ENCODE measurements around the gene ORM1. TPM values are rescaled to one million over a fixed set of nuclear protein-coding genes. Genes with fewer than 3 reads are reported as not detected.
A peak's percentile ranks its signal among the peaks of the same experiment; 100 is the strongest.

ORM1 gene
- total RNA-seq, 2 experiments from 2014 or later = not detected

- ATAC-seq = no peak
- POLR2A ChIA-PET = no interaction called here
These were observed 34.5 kb upstream of the ORM1 start for GRCh38 chr9:114288193-114289091.

GRCh38 chr9:114289106-114289505 lies 33.8 kb upstream of the ORM1 start:
- DNase-seq = no peak
- Mint-ChIP-seq H3K36me3 (ENCODE audit: low read depth) (no peaks in the 10 kb centered on the region), H3K9me3 (ENCODE audit: low read depth) (no peaks in the 10 kb centered on the region), H3K4me1 (no peaks in the 10 kb centered on the region), H3K27me3 (peaks cover 2% of the 10 kb centered on the region), H3K4me3 (no peak overlapping the region), H3K27ac (no peak overlapping the region)
- intact Hi-C loops (cut with DNase I, micrococcal nuclease) = loop anchor here in 1 of 2 experiments (5.0 kb wide), 2 partner anchors 132 to 182 kb away; partner anchors contain the start of gene COL27A1
- no peak for ATAC-seq
- ChIA-PET POLR2A (no interaction called here), CTCF (interaction anchor here (0.9 to 6.9 kb wide), 3 partner anchors 9 to 207 kb away, joined by 3 to 45 read pairs (median 4); no protein-coding TSS in a partner anchor)

More at GRCh38 chr9:114288193-114289091, 34.5 kb upstream of the ORM1 start:
- intact Hi-C loops (cut with DNase I, micrococcal nuclease) = loop anchor here in 1 of 2 experiments (5.0 kb wide), 2 partner anchors 131 to 181 kb away; partner anchors contain the start of gene COL27A1
- H3K27ac Mint-ChIP-seq = no peak overlapping the region
- CTCF ChIA-PET = interaction anchor here (0.6 to 0.9 kb wide), 3 partner anchors 9 to 206 kb away, joined by 3 read pairs; no protein-coding TSS in a partner anchor
- no peak overlapping the region for H3K4me3 Mint-ChIP-seq
- H3K36me3 Mint-ChIP-seq (ENCODE audit: low read depth) = no peaks in the 10 kb centered on the region
- no peaks in the 10 kb centered on the region for H3K4me1 Mint-ChIP-seq
- DNase-seq = peak; percentile 3
- no peaks in the 10 kb centered on the region for H3K9me3 Mint-ChIP-seq (ENCODE audit: low read depth)
- H3K27me3 Mint-ChIP-seq = peaks cover 2% of the 10 kb centered on the region

GRCh38 chr9:114289571-114290481 lies 33.1 kb upstream of the ORM1 start:
- Mint-ChIP-seq H3K36me3 (ENCODE audit: low read depth) (peaks cover 4% of the 10 kb centered on the region), H3K27me3 (peaks cover 2% of the 10 kb centered on the region), H3K9me3 (ENCODE audit: low read depth) (peaks cover 4% of the 10 kb centered on the region), H3K27ac (no peak overlapping the region), H3K4me3 (no peak overlapping the region), H3K4me1 (no peaks in the 10 kb centered on the region)
- ChIA-PET CTCF (interaction anchor here (0.5 to 6.9 kb wide), 11 partner anchors 9 to 363 kb away, joined by 3 to 45 read pairs (median 5); partner anchors contain the start of gene COL27A1), POLR2A (no interaction called here)
- DNase-seq (no peak), ATAC-seq (no peak)
- intact Hi-C loops (cut with DNase I, micrococcal nuclease) = loop anchor here in 1 of 2 experiments (5.0 kb wide), 2 partner anchors 133 to 183 kb away; partner anchors contain the start of gene COL27A1

DNA sequence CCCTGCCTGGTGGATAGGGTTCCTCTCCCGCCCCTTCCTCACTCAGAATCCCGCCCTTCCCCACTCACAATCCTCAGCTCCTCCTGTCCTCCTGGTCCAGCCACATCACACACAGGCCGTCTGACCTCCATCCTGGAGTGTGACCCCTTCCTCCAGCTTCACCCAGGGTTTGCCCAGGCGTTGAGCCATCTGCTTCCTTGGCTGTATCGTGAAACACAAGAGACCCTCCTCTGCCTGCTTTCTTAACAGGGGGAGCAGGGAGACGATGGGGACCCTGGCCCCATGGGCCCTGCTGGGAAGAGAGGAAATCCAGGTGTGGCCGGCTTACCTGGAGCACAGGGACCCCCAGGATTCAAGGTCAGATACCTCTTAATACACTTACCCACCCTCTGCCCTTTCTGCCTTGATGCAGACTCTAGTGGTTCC lies 32.3 kb upstream of the ORM1 start:
- H3K27me3 Mint-ChIP-seq = peaks cover 2% of the 10 kb centered on the region
- H3K27ac Mint-ChIP-seq = no peak overlapping the region
- H3K4me3 Mint-ChIP-seq = no peak overlapping the region
- intact Hi-C loops (cut with DNase I, micrococcal nuclease) = no loop called here
- DNase-seq = no peak
- POLR2A ChIA-PET = no interaction called here
- H3K4me1 Mint-ChIP-seq = no peaks in the 10 kb centered on the region
- CTCF ChIA-PET = interaction anchor here (0.5 to 6.9 kb wide), 30 partner anchors 8 to 640 kb away, joined by 3 to 45 read pairs (median 3); partner anchors contain the start of genes AMBP and COL27A1
- peaks cover 9% of the 10 kb centered on the region for H3K36me3 Mint-ChIP-seq (ENCODE audit: low read depth)
- H3K9me3 Mint-ChIP-seq (ENCODE audit: low read depth) = peaks cover 10% of the 10 kb centered on the region
- peak; percentile 19 for ATAC-seq

DNA sequence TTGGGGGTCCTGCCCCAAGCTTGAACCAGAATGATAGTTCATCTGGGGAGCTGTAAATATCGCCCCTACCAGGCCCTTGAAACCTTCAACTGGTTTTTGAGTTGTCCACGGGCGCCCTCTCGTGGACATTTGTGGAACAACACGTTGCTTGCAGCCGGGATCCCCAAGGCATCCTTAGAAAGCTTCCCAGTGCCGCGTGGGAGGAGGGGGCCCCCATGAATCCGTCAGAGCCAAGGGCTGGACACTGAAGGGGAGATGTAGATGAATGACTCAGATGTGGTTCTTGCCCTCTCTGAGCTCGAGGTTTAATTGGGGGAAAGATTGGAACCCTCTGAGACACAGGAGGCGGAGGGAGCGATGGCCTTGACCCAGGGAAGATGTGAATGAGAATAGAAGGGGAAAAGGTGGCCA lies 31.8 kb upstream of the ORM1 start:
- no peaks in the 10 kb centered on the region for H3K4me1 Mint-ChIP-seq
- no peak overlapping the region for H3K4me3 Mint-ChIP-seq
- POLR2A ChIA-PET = no interaction called here
- CTCF ChIA-PET = interaction anchor here (0.6 to 6.9 kb wide), 36 partner anchors 9 to 753 kb away, joined by 3 to 45 read pairs (median 3); partner anchors contain the start of genes AMBP and COL27A1
- intact Hi-C loops (cut with DNase I, micrococcal nuclease) = loop anchor here in 1 of 2 experiments (1.0 kb wide), 3 partner anchors 136 to 209 kb away; partner anchors contain the start of gene COL27A1
- DNase-seq (peak; percentile 83), ATAC-seq (peak; percentile 42)
- H3K27ac Mint-ChIP-seq = no peak overlapping the region
- peaks cover 12% of the 10 kb centered on the region for H3K36me3 Mint-ChIP-seq (ENCODE audit: low read depth)
- H3K27me3 Mint-ChIP-seq = peaks cover 2% of the 10 kb centered on the region
- H3K9me3 Mint-ChIP-seq (ENCODE audit: low read depth) = peaks cover 14% of the 10 kb centered on the region

- H3K4me3 Mint-ChIP-seq = no peak overlapping the region
- no peak for ATAC-seq
- no peak for DNase-seq
- H3K36me3 Mint-ChIP-seq (ENCODE audit: low read depth) = peaks cover 12% of the 10 kb centered on the region
- intact Hi-C loops (cut with DNase I, micrococcal nuclease) = loop anchor here in 1 of 2 experiments (1.0 kb wide), 3 partner anchors 137 to 210 kb away; partner anchors contain the start of gene COL27A1
- no peak overlapping the region for H3K27ac Mint-ChIP-seq
- peaks cover 14% of the 10 kb centered on the region for H3K9me3 Mint-ChIP-seq (ENCODE audit: low read depth)
- CTCF ChIA-PET = interaction anchor here (0.7 to 6.9 kb wide), 15 partner anchors 19 to 361 kb away, joined by 3 to 45 read pairs (median 5); partner anchors contain the start of genes AMBP and COL27A1
- no peaks in the 10 kb centered on the region for H3K4me1 Mint-ChIP-seq
- H3K27me3 Mint-ChIP-seq = peaks cover 2% of the 10 kb centered on the region
- POLR2A ChIA-PET = no interaction called here
These were observed 30.9 kb upstream of the ORM1 start for GRCh38 chr9:114291886-114292590.

GRCh38 chr9:114294664-114295063 lies 28.2 kb upstream of the ORM1 start:
- H3K4me3 Mint-ChIP-seq = no peak overlapping the region
- peaks cover 2% of the 10 kb centered on the region for H3K27me3 Mint-ChIP-seq
- peaks cover 14% of the 10 kb centered on the region for H3K9me3 Mint-ChIP-seq (ENCODE audit: low read depth)
- H3K4me1 Mint-ChIP-seq = no peaks in the 10 kb centered on the region
- CTCF ChIA-PET = interaction anchor here (0.6 to 6.9 kb wide), 5 partner anchors 136 to 720 kb away, joined by 3 to 45 read pairs (median 3); partner anchors contain the start of gene COL27A1
- peaks cover 12% of the 10 kb centered on the region for H3K36me3 Mint-ChIP-seq (ENCODE audit: low read depth)
- no peak overlapping the region for H3K27ac Mint-ChIP-seq
- POLR2A ChIA-PET = no interaction called here
- no peak for ATAC-seq
- intact Hi-C loops (cut with DNase I, micrococcal nuclease) = no loop called here
- no peak for DNase-seq

DNA sequence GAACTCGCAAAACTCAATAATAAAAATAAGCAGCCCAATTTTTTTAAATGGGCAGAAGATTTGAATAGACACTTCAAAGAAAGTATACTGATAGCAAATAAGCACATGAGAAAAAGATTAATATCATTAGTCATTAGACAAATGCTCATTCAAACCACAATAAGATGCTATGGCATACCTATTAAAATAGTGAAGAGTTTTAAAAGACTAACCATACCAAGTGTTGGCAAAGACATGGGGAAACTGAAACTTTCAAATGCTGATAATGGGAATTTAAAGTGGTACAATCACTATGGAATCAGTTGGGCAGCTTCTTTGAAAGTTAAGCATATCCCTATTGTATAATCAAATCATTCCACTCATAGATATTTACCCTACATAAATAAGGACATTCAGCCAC lies 26.6 kb upstream of the ORM1 start:
- DNase-seq (no peak), ATAC-seq (no peak)
- no peaks in the 10 kb centered on the region for H3K27me3 Mint-ChIP-seq
- H3K4me3 Mint-ChIP-seq = no peak overlapping the region
- POLR2A ChIA-PET = interaction anchor here (0.6 kb wide), 1 partner anchor 14 kb away, joined by 3 read pairs; no protein-coding TSS in a partner anchor
- intact Hi-C loops (cut with DNase I, micrococcal nuclease) = no loop called here
- H3K9me3 Mint-ChIP-seq (ENCODE audit: low read depth) = peaks cover 14% of the 10 kb centered on the region
- no peak overlapping the region for H3K27ac Mint-ChIP-seq
- peaks cover 12% of the 10 kb centered on the region for H3K36me3 Mint-ChIP-seq (ENCODE audit: low read depth)
- no peaks in the 10 kb centered on the region for H3K4me1 Mint-ChIP-seq
- CTCF ChIA-PET = interaction anchor here (2.2 kb wide), 1 partner anchor 188 kb away, joined by 6 read pairs; no protein-coding TSS in a partner anchor

GRCh38 chr9:114299286-114300152 lies 23.4 kb upstream of the ORM1 start:
- no peak overlapping the region for H3K4me3 Mint-ChIP-seq
- ChIA-PET CTCF (interaction anchor here (0.8 to 2.4 kb wide), 4 partner anchors 9 to 217 kb away, joined by 3 to 9 read pairs (median 4); partner anchors contain the start of gene COL27A1), POLR2A (no interaction called here)
- no peak for DNase-seq
- intact Hi-C loops (cut with DNase I, micrococcal nuclease) = no loop called here
- no peak for ATAC-seq
- H3K27me3 Mint-ChIP-seq = no peaks in the 10 kb centered on the region
- peaks cover 13% of the 10 kb centered on the region for H3K9me3 Mint-ChIP-seq (ENCODE audit: low read depth)
- H3K27ac Mint-ChIP-seq = no peak overlapping the region
- peaks cover 11% of the 10 kb centered on the region for H3K36me3 Mint-ChIP-seq (ENCODE audit: low read depth)
- no peaks in the 10 kb centered on the region for H3K4me1 Mint-ChIP-seq

All from activated CD4-positive, alpha-beta T cell treated with anti-CD3 and anti-CD28 coated beads for 36 hours (primary cell).